Adrenal gland (tissue), 12 donors: ENCODE results near the gene NARF. TPM values are rescaled to one million over a fixed set of nuclear protein-coding genes. Genes with fewer than 3 reads are reported as not detected.

Experiments
- DNase-seq, 7 donors: peaks; one replicate each; pipeline ENCODE4 v3.0.0-alpha.2; 2019 to 2020
- H3K27ac ChIP-seq, 5 donors: fragments of 200-600 bp; sonication (generic) in 4 of 5; 1 replicate in 3 of 5; 2 replicates in 2 of 5; pipeline versions ENCODE4 v1.5.1 to v1.8.0; 2016 to 2020; ENCODE audit warnings: mild to moderate bottlenecking in 1 of 5
- H3K27me3 ChIP-seq: fragments of 200-600 bp; 2 replicates; pipeline ENCODE4 v1.8.0; 2021
- H3K36me3 ChIP-seq, 2 donors: fragments of 200-600 bp; replicated peaks in 1 of 2; 1 replicate in 1 of 2; 2 replicates in 1 of 2; pipeline versions ENCODE4 v1.5.1 to v1.8.0; 2018 to 2022
- H3K4me1 ChIP-seq, 2 donors: fragments of 200-600 bp; replicated peaks in 1 of 2; 1 replicate in 1 of 2; 2 replicates in 1 of 2; pipeline versions ENCODE4 v1.5.1 to v1.8.0; 2018 to 2021
- H3K4me3 ChIP-seq, 4 donors: fragments of 200-600 bp; sonication (generic) in 3 of 4; one replicate each; pipeline ENCODE4 v1.5.1; 2016 to 2018
- H3K9me3 ChIP-seq, 3 donors: fragments of 200-600 bp; sonication (generic) in 1 of 3; replicated peaks in 1 of 3; 1 replicate in 2 of 3; 2 replicates in 1 of 3; pipeline versions ENCODE4 v1.5.1 to v1.8.0; 2016 to 2021
- CTCF ChIP-seq, 6 experiments: fragments of 450-650 bp in 4 of 6; fragments of 200-600 bp in 2 of 6; sonication (generic) in 1 of 6; IDR thresholded peaks; 1 replicate in 5 of 6; 2 replicates in 1 of 6; pipeline versions ENCODE4 v1.5.1 to v1.8.0; 2016 to 2021; ENCODE audit warnings: antibody characterized with exemption in 6 of 6, mild to moderate bottlenecking in 2 of 6, moderate library complexity in 1 of 6
- POLR2A ChIP-seq, 2 donors: fragments of 450-650 bp; IDR thresholded peaks; one replicate each; pipeline ENCODE4 v1.6.1; 2017; ENCODE audit warnings: antibody characterized with exemption in 2 of 2, mild to moderate bottlenecking in 2 of 2, moderate library complexity in 1 of 2
- WGBS, 4 donors: extraction: QIAGEN DNeasy Blood & Tissue Kit in 2 of 4; methylation state at CpG; one replicate each; pipeline versions ENCODE4 v1.1.5 to v1.1.7; 2013 to 2017; 5-methylcytosine and 5-hydroxymethylcytosine counted together
- intact Hi-C, 2 donors: fragments of 100-400 bp; cut with DNase I; formaldehyde crosslinking; loops; one replicate each; pipeline versions ENCODE4 v1.14.1 to v1.15.0; 2022 to 2023
- polyA plus RNA-seq, 3 donors: library from polyadenylated mRNA; stranded (reverse); fragments of 200-250 nt in 2 of 3; fragments of 350-450 nt in 1 of 3; fragmentation: Illumina TruSeq in 1 of 3; extraction: RNeasy Lipid Tissue Mini Kit (QIAGEN cat#74804) in 1 of 3; gene quantifications; one replicate each; pipeline ENCODE4 v1.2.3, GENCODE V29; 2013 to 2014
- total RNA-seq, 9 donors: library from RNA; depleted of rRNA in 4 of 9; stranded (reverse); fragments of >200 nt in 4 of 9; fragments of 120-200 nt in 1 of 9; fragmentation: NEBNext Ultra II Directional in 1 of 9; extraction: Animal tissue kit (Norgen Biotek cat#: 25700) in 1 of 9; gene quantifications; one replicate each; pipeline versions ENCODE4 v1.1.0 to v1.2.4, GENCODE V29; 2013 to 2023
- donor health status: healthy with polysubstance abuse.
- donor health status: Bipolar disorder and iron deficiency.
- donor health status: DM: yes; HTN: yes; CAD: no.
- donor health status: DM: no; HTN: no; CAD: no.
- donor health status: DM: no; HTN: no; CAD: no.
- donor health status: DM: yes; HTN: yes; CAD: no.

Gene NARF
- total and polyA plus RNA-seq, 12 donors, result 21.8 to 198 (median 55.1) TPM

GRCh38 chr17:82447876-82448275, 10.7 kb upstream of the NARF start:
- WGBS, 4 donors, result 93 to 97% (median 94%) methylated on average over 10 to 11 of the region's 11 CpGs
- H3K4me1 ChIP-seq, result peaks cover 20 to 42% of the 10 kb centered on the region in 2 donors
- H3K9me3 ChIP-seq, result no peaks in the 10 kb centered on the region
- DNase-seq, result no peak
- H3K4me3 ChIP-seq, result no peak overlapping the region
- TF ChIP-seq CTCF (IDR thresholded peaks at IDR 0.05), result no peak
- TF ChIP-seq POLR2A (IDR thresholded peaks at IDR 0.05), result no peak
- H3K27me3 ChIP-seq, result no peaks in the 10 kb centered on the region
- peaks cover 0 to 7% of the 10 kb centered on the region in 2 donors for H3K36me3 ChIP-seq
- no peak overlapping the region for H3K27ac ChIP-seq
- intact Hi-C loops, result no loop called here

GRCh38 chr17:82449131-82449882, 9.2 kb upstream of the NARF start:
- 71 to 85% (median 79%) methylated on average over 20 to 30 of the region's 30 CpGs for WGBS, 4 donors
- Histone ChIP-seq H3K9me3 (no peaks in the 10 kb centered on the region), H3K4me3 (peak overlapping the region in 1 of 4 donors; percentile 73), H3K27me3 (no peaks in the 10 kb centered on the region), H3K36me3 (no peaks in the 10 kb centered on the region), H3K4me1 (peaks cover 11 to 31% of the 10 kb centered on the region in 2 donors), H3K27ac (peak overlapping the region; percentile 69 to 90 (median 83))
- DNase-seq, result peak in 3 of 7 donors; percentile 31 to 62 (median 50)
- TF ChIP-seq POLR2A (IDR thresholded peaks at IDR 0.05), result no peak
- intact Hi-C loops, result no loop called here

GRCh38 chr17:82449883-82450356, 8.6 kb upstream of the NARF start:
- no peaks in the 10 kb centered on the region for H3K27me3 ChIP-seq
- 52 to 70% (median 62%) methylated on average over 17 to 18 of the region's 18 CpGs for WGBS, 4 donors
- no peaks in the 10 kb centered on the region for H3K9me3 ChIP-seq
- no peaks in the 10 kb centered on the region for H3K36me3 ChIP-seq
- no peak for DNase-seq
- peak overlapping the region; percentile 62 to 83 (median 69) for H3K4me3 ChIP-seq
- H3K27ac ChIP-seq, result peak overlapping the region; percentile 69 to 90 (median 83)
- intact Hi-C loops, result no loop called here
- peaks cover 7 to 25% of the 10 kb centered on the region in 2 donors for H3K4me1 ChIP-seq
- TF ChIP-seq CTCF (IDR thresholded peaks at IDR 0.05) (no peak), POLR2A (IDR thresholded peaks at IDR 0.05) (no peak)

GRCh38 chr17:82450357-82451106, 8.0 kb upstream of the NARF start, which contains the start of gene CYBC1:
Gene CYBC1 (minus strand): TSS chr17:82450752. CDS start chr17:82449254, 1,498 bp downstream.
- peak; percentile 92 to 95 (median 94) for DNase-seq
- peak; percentile 40 to 83 for TF ChIP-seq POLR2A (IDR thresholded peaks at IDR 0.05)
- TF ChIP-seq CTCF (IDR thresholded peaks at IDR 0.05), result peak in 2 of 6 experiments; percentile 14 to 32
- intact Hi-C loops, result no loop called here
- Histone ChIP-seq H3K4me1 (peaks cover under 1 to 19% of the 10 kb centered on the region in 2 donors), H3K36me3 (no peaks in the 10 kb centered on the region), H3K27me3 (no peaks in the 10 kb centered on the region), H3K9me3 (no peaks in the 10 kb centered on the region), H3K4me3 (peak within 1 kb of the TSS; percentile 62 to 83 (median 69)), H3K27ac (peak within 1 kb of the TSS; percentile 69 to 90 (median 83))
- 0 to 1% (median 0%) methylated on average over 42 to 91 of the region's 91 CpGs for WGBS, 4 donors
